ENCODE measurements around the gene ATXN1. TPM values are rescaled to one million over a fixed set of nuclear protein-coding genes. Genes with fewer than 3 reads are reported as not detected.

ATXN1 gene
- polyA plus RNA-seq, 3 donors from 2014 or later = 6.9 to 14.7 (median 8.0) TPM

GRCh38 chr6:16425881-16426615, 335.2 kb downstream of the ATXN1 start:
- Mint-ChIP-seq H3K27me3 (ENCODE audit: low read depth in 3 of 3) (no peaks in the 10 kb centered on the region), H3K27ac (peak overlapping the region in 4 of 6 donors; percentile 23 to 62 (median 52)), H3K4me1 (peaks cover 20% of the 10 kb centered on the region in 2 donors), H3K9me3 (no peaks in the 10 kb centered on the region), H3K4me3 (no peak overlapping the region), H3K36me3 (peaks cover 0 to 7% (median 6%) of the 10 kb centered on the region in 3 donors)
- no peak for DNase-seq

- peaks cover 34 to 35% of the 10 kb centered on the region in 2 donors for H3K4me1 Mint-ChIP-seq
Observed at GRCh38 chr6:16421462-16421960, 339.7 kb downstream of the ATXN1 start.

GRCh38 chr6:16420715-16421461, 340.4 kb downstream of the ATXN1 start:
- peak; percentile 54 to 76 (median 55) for DNase-seq
- H3K36me3 Mint-ChIP-seq = no peaks in the 10 kb centered on the region
- peaks cover 34 to 35% of the 10 kb centered on the region in 2 donors for H3K4me1 Mint-ChIP-seq
- H3K9me3 Mint-ChIP-seq = no peaks in the 10 kb centered on the region
- peak overlapping the region; percentile 91 to 99 (median 97) for H3K27ac Mint-ChIP-seq
- peaks cover 0 to 8% (median 7%) of the 10 kb centered on the region in 3 donors for H3K27me3 Mint-ChIP-seq (ENCODE audit: low read depth in 3 of 3)
- H3K4me3 Mint-ChIP-seq = peak overlapping the region; percentile 61 to 76 (median 72)

More at GRCh38 chr6:16421462-16421960, 339.7 kb downstream of the ATXN1 start:
- Mint-ChIP-seq H3K27ac (peak overlapping the region; percentile 91 to 99 (median 97)), H3K4me3 (peak overlapping the region; percentile 61 to 76 (median 72)), H3K36me3 (no peaks in the 10 kb centered on the region), H3K27me3 (ENCODE audit: low read depth in 3 of 3) (peaks cover 0 to 8% (median 7%) of the 10 kb centered on the region in 3 donors), H3K9me3 (no peaks in the 10 kb centered on the region)
- no peak for DNase-seq

GRCh38 chr6:16420337-16420714, 340.9 kb downstream of the ATXN1 start:
- H3K36me3 Mint-ChIP-seq = no peaks in the 10 kb centered on the region
- H3K27ac Mint-ChIP-seq = peak overlapping the region; percentile 91 to 99 (median 97)
- DNase-seq = no peak
- H3K4me1 Mint-ChIP-seq = peaks cover 34 to 35% of the 10 kb centered on the region in 2 donors
- H3K4me3 Mint-ChIP-seq = peak overlapping the region in 4 of 5 donors; percentile 12 to 74 (median 70)
- H3K27me3 Mint-ChIP-seq (ENCODE audit: low read depth in 3 of 3) = peaks cover 0 to 8% (median 7%) of the 10 kb centered on the region in 3 donors
- no peaks in the 10 kb centered on the region for H3K9me3 Mint-ChIP-seq

- no peak for DNase-seq
- H3K9me3 Mint-ChIP-seq = no peaks in the 10 kb centered on the region
- H3K4me3 Mint-ChIP-seq = peak overlapping the region in 2 of 5 donors; percentile 68 to 72
- peaks cover 0 to 8% (median 7%) of the 10 kb centered on the region in 3 donors for H3K27me3 Mint-ChIP-seq (ENCODE audit: low read depth in 3 of 3)
- H3K27ac Mint-ChIP-seq = peak overlapping the region; percentile 91 to 99 (median 97)
- H3K4me1 Mint-ChIP-seq = peaks cover 34 to 35% of the 10 kb centered on the region in 2 donors
- no peaks in the 10 kb centered on the region for H3K36me3 Mint-ChIP-seq
Observed at GRCh38 chr6:16419636-16420336, 341.5 kb downstream of the ATXN1 start.

- no peaks in the 10 kb centered on the region for H3K36me3 Mint-ChIP-seq
- peaks cover 0 to 9% (median 7%) of the 10 kb centered on the region in 3 donors for H3K27me3 Mint-ChIP-seq (ENCODE audit: low read depth in 3 of 3)
- no peak for DNase-seq
- no peak overlapping the region for H3K4me3 Mint-ChIP-seq
- H3K9me3 Mint-ChIP-seq = no peaks in the 10 kb centered on the region
- H3K4me1 Mint-ChIP-seq = peaks cover 33 to 45% of the 10 kb centered on the region in 2 donors
- H3K27ac Mint-ChIP-seq = no peak overlapping the region
Observed at GRCh38 chr6:16418151-16418550, 343.1 kb downstream of the ATXN1 start.

GRCh38 chr6:16415677-16416076, 345.6 kb downstream of the ATXN1 start:
- Mint-ChIP-seq H3K4me3 (no peak overlapping the region), H3K9me3 (no peaks in the 10 kb centered on the region), H3K4me1 (peaks cover 10 to 22% of the 10 kb centered on the region in 2 donors), H3K27me3 (ENCODE audit: low read depth in 3 of 3) (peaks cover 0 to 9% (median 6%) of the 10 kb centered on the region in 3 donors), H3K27ac (no peak overlapping the region), H3K36me3 (no peaks in the 10 kb centered on the region)
- no peak for DNase-seq

GRCh38 chr6:16414205-16414604, 347.1 kb downstream of the ATXN1 start:
- Mint-ChIP-seq H3K4me3 (peak overlapping the region in 1 of 5 donors; percentile 80), H3K36me3 (no peaks in the 10 kb centered on the region), H3K4me1 (peaks cover 4 to 17% of the 10 kb centered on the region in 2 donors), H3K27ac (peak overlapping the region in 3 of 6 donors; percentile 20 to 71 (median 48)), H3K9me3 (no peaks in the 10 kb centered on the region), H3K27me3 (ENCODE audit: low read depth in 3 of 3) (peaks cover 0 to 2% (median 0%) of the 10 kb centered on the region in 3 donors)
- no peak for DNase-seq

GRCh38 chr6:16413399-16413798, 347.9 kb downstream of the ATXN1 start:
- Mint-ChIP-seq H3K27me3 (ENCODE audit: low read depth in 3 of 3) (peaks cover 0 to 2% (median 0%) of the 10 kb centered on the region in 3 donors), H3K4me3 (peak overlapping the region in 1 of 5 donors; percentile 80), H3K9me3 (no peaks in the 10 kb centered on the region), H3K4me1 (peaks cover 4 to 17% of the 10 kb centered on the region in 2 donors), H3K36me3 (no peaks in the 10 kb centered on the region), H3K27ac (peak overlapping the region in 4 of 6 donors; percentile 0 to 71 (median 34))
- no peak for DNase-seq

GRCh38 chr6:16412982-16413381, 348.3 kb downstream of the ATXN1 start:
- DNase-seq = no peak
- Mint-ChIP-seq H3K27ac (peak overlapping the region in 3 of 6 donors; percentile 20 to 71 (median 48)), H3K36me3 (peaks cover 0 to 3% (median under 1%) of the 10 kb centered on the region in 3 donors), H3K27me3 (ENCODE audit: low read depth in 3 of 3) (peaks cover 0 to 1% (median 0%) of the 10 kb centered on the region in 3 donors), H3K4me1 (peaks cover 4 to 17% of the 10 kb centered on the region in 2 donors), H3K9me3 (no peaks in the 10 kb centered on the region), H3K4me3 (peak overlapping the region in 1 of 5 donors; percentile 80)

GRCh38 chr6:16412171-16412570, 349.1 kb downstream of the ATXN1 start:
- no peak for DNase-seq
- Mint-ChIP-seq H3K27ac (peak overlapping the region in 2 of 6 donors; percentile 33 to 57), H3K27me3 (ENCODE audit: low read depth in 3 of 3) (peaks cover 0 to 1% (median 0%) of the 10 kb centered on the region in 3 donors), H3K4me1 (peaks cover 4 to 17% of the 10 kb centered on the region in 2 donors), H3K36me3 (peaks cover 0 to 9% (median 6%) of the 10 kb centered on the region in 3 donors), H3K4me3 (no peak overlapping the region), H3K9me3 (no peaks in the 10 kb centered on the region)

GRCh38 chr6:16409531-16410441, 351.5 kb downstream of the ATXN1 start:
- peak; percentile 23 to 42 (median 31) for DNase-seq
- Mint-ChIP-seq H3K9me3 (no peaks in the 10 kb centered on the region), H3K4me3 (peak overlapping the region in 3 of 5 donors; percentile 19 to 58 (median 53)), H3K36me3 (peaks cover 0 to 10% (median 9%) of the 10 kb centered on the region in 3 donors), H3K27ac (peak overlapping the region in 3 of 6 donors; percentile 18 to 50 (median 32)), H3K4me1 (peaks cover 8 to 23% of the 10 kb centered on the region in 2 donors), H3K27me3 (ENCODE audit: low read depth in 3 of 3) (peaks cover 0 to 1% (median 0%) of the 10 kb centered on the region in 3 donors)
